Effector CD4-positive, alpha-beta T cell (primary cell): ENCODE data around the gene ITPRIP.

Source experiments
- DNase-seq: peaks from one replicate; pipeline ENCODE4 v3.0.0-alpha.2; 2020

The ITPRIP gene

DNA sequence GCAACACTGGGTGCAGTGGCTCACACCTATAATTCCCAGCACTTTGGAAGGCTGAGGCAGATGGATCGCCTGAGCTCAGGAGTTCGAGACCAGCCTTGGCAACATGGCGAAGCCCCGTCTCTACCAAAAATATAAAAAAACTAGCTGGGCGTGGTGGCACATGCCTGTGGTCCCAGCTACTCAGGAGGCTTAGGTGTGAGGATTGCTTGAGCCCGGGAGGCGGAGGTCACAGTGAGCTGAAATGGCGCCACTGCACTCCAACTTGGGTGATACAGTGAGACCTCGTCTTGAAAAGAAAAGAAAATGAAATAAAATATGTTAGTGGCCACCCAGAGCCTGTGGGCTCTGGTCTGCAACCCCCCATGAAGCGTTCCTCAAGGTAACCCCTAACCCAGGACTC is 13.3 kb downstream of the ITPRIP start:
- DNase-seq = no peak

DNA sequence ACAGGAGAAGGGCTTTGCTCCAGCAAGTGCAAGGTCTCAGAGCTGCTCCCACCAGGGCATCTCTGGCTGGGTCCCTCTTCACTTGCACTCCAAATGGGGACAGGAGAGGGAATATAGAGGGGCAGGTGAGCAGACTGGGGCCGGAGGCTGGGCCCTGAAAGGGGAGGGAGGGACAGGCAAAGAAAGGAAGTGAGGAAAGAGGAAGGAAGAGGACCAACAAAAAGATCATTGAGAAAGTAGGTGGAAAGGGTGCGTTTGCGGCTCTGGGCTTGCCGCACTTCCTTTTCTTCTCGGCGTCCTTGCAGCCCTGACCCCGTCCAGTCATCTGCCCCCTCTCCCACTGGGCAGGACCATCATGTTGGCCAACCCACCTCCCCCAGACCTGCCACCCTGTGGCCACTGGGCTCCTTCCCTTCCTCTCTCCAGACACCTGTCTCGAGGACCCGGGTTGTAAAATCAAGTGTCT is 14.0 kb downstream of the ITPRIP start:
- no peak for DNase-seq

DNA sequence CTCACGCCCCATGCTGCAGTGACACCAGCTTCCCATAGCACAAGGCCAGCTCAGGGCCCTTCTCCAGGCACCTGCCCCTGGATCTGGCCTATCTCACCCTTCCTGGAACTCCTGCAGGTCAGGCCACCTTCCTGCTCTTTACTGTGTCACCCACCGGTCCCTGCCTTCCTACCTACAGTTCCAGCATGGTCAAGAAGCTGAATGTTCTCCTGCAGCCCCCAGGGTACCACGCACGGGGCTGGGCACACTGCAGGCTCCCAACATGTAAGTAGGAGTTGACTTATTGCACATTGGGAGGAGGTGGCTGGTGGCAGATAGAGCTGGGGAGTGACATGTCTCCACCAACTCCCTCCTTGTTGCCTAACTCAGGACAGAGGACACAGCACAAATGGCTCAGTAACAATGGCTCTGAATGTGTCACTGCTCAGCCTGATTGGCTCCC is 14.5 kb downstream of the ITPRIP start:
- no peak for DNase-seq

DNA sequence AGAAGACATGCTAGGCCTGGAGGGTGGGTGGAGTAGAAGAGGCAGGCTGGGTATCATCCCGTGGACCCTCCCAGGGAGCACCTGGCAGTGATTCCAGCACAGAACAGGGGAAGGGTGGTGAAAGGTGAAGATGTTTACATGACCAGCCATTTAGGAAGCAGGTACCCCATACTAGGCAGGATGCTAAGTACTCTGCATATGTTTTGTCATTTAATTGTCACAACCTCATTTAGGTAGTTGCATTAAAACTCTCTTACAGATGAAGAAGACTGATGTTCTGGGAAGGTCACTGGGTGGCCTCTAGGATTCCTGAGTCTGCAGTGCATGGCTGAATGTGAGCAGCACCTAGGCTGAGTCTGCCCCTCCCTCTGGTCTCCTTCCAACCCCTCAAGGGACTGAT is 15.2 kb downstream of the ITPRIP start:
- no peak for DNase-seq

DNA sequence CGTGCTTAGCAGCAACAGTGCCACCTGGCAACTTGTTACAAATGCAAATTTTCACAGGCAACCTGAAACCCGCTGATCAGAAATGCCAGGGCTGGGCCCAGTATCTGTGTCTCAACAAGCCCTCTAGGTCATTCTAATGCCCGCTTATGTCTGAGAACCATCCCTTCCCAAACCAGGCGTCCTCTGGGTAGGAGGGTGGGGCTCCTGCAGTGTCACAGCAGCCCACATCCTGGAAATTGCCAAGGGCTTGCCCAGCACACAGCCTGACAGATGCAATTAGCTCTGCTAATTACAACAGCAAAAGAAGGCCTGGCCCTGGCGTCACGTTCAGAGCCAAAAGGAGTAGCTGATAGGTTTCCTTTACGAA is 15.9 kb downstream of the ITPRIP start:
- no peak for DNase-seq

DNA sequence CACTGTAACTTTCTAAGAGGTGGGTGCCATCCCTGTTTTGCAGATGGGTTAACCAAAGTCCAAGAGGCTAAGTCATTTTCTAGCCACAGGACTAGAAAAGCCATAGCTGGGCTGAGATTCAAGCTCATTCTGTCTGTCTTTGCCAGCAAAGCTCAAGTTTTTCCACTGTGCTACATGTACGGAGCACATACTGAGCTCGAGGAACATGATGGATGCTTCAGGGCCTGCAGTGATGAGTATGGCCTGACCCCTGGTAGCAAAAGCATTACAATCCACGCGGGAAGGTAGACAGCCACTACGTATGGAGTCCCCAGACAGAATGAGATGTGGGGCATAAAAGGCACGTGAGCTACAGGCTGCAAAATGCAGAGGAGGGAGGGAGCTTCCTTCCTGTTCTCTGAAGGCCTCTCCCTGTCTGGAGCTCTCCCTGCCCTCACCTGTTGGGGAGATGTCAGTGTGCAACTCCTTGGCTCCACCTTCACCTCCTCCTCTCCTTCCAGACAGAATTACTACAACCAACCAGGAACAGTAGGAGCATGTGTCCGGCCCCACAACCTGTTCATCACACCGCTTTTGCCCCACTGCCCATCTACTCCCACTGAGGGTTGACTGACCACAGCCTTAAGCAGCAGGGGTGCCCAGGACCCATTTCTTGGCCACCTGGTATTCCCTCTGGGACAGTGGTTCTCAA is 16.4 kb downstream of the ITPRIP start:
- DNase-seq = no peak

DNA sequence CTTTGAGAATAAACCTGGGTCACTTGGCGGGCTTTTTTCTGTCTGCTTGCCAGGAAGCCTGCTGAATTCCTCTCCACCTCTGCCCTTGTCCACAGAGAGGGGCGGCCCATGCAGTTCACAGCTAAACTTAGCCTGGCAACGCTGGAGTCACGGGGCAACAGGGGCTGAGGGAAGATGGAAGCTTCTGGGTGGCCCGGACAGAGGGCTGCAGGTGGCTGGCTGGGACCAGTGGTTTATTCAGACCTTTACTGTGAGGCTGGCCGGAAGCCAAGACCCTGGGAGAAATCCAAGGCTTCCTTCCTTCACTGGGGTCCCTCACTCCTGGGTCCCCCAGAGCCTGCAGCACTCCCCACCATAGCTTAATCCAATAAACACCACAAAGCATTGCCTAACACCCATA is 17.0 kb downstream of the ITPRIP start:
- no peak for DNase-seq

DNA sequence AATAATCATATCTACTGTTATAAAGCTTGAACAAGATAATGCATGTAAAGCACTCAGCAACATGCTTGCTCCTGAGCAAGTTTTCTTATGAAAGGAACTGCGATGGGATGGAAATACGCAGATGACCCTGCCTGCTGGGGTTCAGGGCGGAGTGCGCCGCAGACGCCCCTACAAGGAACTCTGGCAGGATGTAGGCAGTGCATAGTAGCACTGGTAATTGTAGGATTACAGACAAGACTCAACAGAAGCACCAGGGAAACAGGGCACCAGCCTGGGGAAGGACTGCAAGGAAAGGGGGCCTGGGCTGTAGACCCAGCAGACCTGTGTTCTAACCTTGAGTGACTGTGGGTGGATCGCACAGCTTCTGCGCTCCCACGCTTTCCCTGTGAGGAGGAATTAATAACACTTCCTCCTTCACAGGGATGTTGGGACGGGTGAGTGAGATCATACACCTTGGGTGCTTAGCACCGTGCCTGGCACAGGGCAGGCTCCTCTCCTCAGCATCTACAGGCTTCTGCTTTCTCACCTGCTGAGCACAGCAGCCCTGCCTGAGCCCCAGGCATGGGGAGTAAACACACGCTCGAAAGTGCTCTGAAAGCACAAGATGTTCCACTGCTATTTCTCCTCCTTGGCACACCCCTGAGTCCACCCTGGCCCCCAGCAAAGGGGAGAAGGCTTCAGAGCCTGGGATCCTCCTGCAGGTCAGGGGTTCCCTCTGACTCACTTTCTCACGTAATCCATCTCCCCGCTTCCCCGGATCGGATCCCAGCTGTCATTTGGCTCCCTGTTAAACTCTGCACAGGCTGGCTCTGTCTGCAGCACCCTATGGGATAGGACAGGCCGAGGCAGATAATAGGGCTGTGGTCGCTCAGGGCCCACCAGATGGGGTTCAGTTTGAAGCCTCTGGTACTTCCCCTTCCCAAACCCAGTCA is 19.2 kb downstream of the ITPRIP start:
- no peak for DNase-seq

DNA sequence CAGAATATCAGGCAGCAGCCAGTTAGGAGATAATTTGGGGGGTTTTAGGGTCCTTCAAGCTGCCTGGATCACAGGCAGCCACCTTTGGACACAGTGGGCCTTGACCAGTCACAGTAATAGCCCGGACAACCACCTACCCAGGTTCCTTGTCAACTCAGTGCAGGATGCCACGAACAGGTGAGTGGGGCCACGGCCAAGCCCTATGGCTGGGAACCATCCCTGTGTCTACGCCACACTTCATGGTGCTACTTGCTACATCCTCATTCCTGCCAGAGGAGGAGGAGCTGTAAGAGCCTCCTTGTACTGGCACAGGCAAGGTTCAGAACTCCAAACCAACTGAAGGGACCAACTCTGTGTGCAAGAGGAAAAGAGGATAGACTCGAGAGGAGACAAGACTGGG is 19.9 kb downstream of the ITPRIP start:
- DNase-seq = no peak

DNA sequence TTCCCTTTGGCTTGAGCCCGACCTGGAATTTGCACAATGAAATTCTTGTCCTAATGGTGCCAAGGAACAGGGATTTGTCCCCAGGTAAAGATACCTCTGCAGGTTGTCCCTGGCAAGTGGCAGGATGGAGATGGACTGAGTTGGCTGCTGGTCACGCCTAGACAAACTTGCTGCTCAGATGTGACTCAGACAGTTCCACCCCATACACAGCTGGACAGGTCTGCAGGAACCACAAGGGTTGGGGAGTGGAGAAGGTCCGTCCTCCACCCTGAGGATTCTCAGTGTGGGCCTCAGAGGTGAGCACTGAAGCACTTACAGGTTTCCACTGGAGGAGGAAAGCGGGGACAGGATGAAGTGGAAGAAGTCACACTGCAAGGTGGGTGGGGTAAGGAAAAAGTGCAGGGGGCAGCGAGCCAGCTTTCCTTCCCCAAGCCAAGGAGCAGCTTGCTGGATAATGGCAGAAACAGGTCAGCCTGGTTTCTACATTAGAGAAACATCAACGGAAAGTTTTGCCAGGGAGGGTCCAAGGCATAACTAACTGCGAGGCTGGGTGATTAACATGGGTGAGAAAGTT is 20.5 kb downstream of the ITPRIP start:
- no peak for DNase-seq

DNA sequence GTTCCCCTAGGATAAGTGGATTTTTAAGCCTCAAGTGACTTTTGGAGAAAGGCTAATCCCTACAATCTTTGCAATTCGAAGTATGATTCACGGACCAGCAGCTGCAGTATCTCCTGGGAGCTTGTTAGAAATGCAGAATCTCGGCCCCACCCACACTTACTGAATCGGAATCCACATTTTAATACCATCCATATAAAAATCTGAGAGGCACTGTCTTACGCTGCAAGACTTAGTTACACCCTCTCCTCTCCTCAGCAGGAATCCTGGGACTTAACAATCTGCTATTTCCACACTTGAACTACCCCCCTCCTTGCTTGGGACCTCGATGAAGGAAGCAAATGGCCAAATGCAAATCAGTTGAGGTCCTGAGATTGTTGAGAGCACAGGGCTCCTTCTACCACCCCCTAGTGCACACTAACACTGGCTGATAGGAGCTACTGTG is 21.0 kb downstream of the ITPRIP start:
- DNase-seq = no peak

DNA sequence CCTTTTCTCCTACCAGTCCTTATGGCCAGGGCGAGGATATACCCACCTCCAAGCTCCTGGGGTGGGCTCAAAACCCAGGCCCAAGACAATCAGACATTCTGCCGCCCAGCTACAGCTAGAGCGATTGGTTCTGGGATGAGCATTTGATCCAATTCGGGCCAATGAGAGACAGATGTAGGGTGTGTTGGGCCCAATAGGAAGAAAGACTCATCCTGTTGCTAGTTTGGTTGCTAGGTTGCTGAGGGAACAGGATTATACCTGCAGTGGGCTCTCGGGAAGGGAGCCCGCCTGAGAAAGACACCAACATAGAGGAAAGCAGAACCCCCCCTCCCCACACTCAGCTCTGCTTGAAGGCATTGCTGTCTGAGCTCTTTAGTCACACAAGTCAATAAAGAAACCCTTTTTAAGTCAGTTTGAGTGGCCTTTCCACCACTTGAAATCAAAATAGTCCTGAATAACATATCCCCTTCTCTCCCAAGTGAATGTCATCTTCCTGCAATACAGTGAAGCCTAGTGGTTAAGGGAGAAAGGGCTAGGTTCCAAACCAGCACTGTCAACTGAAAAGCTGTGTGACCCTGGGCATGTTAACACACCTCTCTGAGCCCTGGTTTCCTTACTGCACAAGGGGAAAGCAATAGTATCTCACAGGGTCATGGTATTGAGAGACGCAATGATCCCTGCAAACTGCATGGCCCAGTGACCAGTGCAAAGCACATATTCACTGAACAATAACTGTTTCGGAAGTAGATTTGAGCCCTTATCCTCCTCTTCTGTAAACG is 21.8 kb downstream of the ITPRIP start:
- DNase-seq = no peak

DNA sequence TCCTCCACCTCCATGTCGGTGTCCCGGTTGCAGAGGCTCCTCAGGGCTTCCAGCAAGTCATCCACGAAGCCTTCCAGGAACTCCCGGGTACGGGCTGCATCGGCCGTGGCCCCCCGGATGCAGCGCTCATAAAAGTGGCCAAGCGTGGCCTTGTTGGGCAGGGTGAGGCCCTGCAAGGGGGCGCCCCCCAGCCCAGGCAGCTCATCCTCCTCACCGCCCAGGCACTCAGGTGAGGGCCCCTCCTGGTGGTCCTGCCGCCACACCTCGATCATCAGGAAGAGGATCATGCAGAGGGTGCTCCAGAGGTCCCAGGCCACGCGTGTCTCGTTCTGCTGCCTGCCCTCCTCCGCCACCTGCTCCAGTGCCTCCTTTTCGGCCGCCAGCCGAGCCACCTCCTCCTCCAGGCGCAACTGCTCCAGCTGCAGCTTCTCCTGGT is 22.8 kb downstream of the ITPRIP start:
- no peak for DNase-seq

DNA sequence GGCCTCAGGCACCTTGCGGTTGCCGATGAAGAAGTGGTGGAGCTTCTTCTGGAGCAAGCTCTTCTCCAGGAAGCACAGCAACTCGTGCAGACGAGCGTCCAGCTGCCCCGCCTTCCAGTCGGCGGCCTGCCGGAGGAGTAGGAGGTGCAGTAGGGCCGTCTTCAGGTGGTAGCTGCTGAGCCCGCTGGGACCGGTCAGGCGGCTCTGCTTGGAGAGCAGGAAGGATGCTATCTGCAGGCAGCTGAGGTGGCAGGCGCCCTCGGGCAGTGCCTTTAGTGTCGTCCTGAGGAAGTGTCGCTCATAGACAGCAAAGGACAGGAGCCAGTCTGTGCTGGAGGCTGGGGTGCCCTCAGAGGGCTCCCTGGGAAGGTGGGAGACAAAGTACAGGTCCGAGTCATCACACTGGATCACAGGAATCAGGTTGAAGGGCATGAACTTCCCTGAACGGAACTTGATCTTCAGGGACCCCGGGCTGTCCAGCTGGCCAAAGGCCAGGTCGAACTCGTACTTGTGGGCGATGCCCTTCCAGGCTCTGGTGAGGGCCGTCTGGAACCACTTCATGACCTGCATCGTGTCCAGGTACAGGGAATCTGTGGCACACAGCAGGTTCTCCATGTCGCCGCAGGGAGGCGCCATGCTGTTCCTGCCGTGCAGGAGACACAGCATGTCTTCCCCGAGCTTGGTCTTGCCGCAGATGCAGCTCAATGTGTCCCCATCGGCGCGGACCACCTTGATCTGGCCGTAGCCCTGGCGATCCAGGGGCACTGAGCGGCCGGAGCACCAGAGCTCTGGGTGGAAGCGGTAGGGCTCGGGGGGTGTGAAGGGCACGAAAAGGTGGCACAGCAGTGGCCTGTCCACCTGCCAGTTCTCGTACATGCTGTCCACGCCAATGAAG is 23.4 kb downstream of the ITPRIP start:
- no peak for DNase-seq

DNA sequence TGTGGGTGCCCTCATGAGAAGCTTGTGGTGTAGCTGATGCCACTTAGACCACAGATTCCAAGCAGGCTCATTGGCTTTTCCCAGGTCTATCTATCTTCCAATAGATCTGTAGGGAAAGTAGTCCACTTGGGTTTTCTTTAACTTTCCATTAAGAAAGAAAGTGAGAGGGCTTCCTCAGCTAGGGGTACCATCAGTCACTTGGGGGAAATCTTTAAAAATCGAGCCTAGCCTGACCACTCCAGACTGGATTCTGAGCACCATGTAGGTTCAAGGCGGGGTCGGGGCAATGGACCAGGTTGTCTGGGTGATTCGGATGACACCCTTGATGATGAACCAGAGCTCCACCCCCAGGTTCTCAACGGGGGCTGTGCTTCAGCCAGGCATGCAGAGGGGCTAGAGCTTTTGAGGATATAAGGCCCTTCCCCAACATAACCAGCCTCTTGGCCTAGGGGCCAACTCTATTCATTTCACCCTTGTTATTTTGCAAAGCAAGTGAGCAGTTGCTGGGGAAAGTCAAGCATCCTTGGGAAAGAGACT is 27.0 kb downstream of the ITPRIP start:
- DNase-seq = no peak

DNA sequence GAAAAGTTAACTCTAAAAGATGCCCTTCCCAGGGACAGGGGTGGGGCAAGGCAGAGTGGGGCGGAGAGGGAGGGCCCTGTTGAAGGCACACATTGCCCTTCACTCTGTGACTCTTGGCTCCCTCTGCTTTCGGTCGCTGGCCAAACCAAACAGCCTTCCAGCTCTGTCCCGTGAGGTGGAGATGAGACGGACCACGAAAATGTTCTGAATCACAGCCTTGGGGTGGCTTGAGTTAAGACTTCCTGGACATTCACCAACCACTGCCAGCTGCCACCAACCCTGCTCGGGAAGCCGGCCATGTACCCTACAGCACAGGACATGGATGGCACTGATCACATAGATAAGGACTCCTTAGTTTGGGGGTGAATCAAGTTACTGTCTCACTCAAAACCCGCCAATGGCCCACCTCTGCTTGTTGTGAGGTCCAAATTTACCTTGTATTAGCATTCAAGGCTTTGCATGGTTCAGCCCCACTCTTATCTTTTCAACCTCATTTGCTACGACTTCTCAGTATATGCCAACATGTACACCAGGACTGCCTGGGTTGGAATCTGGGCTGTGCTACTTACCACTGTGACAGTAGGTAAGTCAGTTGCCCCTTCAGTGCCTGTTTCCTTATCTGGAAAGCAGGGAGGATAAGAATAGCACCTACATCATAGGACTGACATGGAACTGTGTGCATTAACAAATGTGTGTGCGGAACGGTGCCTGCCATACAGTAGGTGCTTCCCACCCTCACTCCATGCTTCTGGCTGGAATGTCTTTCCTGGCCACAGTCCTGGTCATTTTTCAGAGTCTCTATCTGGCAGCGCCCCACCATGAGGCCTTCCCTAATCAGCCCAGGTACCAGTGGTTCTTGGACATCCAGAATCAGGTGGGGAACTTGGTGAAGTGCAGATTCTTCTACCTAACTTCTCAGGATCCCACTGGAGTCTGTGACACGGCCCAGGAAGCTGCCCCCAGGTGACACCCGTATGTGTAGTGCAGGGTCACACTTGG is 28.0 kb downstream of the ITPRIP start:
- DNase-seq = no peak

DNA sequence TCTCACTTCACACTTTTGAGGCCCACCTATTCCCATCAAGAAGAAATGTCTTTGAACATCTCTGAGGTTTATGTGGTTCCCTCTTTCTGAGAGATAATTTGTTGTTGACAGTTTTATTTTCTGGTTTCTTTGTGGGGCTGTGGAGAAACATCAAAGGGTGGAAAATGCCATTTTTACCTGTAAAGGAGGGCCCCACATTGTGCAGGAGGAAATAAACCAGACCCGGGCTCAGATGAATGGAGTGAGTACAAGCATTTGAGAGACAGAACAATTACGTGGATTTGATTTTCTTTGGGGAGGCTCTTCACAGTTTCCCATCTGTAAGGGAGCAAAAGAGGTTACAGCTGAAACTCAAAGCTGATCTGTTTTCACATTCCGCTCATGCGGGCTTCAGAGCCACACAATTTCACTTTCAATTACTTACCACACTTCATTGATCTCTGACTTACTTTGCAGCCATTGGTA is 29.8 kb downstream of the ITPRIP start:
- no peak for DNase-seq

DNA sequence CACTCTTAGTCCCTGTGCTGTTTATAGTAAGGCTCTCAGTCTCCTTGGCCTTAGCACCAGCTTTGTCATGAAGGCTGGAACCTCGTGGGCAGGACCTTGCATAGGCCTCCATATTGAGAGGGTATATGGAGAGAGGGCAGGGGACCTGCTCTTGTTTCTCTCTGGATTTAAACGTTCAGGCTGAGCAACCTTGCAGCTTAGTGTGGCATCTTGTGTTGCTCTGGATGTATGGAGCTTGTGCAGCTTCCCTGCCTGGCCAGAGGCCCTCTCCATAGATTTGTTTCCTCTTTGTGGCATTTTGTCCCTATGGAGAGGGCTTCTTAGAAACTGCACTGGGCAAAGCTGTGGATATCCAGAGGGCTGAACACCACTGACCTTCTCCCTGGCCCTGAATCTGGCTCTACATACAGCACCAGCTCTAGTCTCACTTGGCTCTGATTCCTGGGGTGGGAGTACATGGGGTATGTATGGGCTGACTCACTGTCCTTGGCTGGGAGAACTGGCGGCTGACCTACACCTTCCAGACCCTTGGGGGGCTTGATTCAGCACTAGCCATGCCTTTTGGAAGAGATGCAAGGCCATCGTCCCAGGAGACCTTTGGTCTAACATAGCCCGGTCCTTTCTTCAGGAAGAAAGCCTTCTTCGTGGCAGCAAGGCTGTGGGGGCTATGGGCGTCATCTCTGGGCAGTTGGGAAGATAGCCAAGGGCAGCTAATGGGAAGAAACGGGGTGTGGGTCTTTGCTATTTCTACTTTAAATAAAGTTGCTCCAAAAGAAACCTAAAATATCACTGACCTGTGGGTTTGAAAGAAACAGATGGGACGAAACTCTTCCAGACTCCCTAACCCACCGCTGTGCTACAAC is 30.5 kb downstream of the ITPRIP start:
- no peak for DNase-seq

DNA sequence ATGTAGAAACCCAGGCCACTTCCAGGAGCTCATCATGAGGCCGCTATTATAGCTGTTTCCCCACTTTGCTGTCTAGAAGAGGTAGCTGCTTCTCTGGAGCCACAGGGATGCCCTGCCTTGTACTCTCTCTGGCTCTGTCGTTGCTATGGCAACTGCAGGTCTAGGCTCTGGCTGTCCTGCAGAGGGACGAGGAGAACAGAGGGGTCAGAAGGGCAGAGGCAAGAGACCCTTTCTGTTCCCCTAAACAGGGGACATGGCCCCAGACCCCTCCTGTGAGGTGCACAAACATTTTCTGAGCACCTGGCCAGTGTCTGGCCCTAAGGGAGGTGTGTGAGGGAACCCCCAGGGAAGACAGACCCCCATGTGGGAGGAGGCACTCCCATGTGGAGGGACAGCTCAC is 31.4 kb downstream of the ITPRIP start:
- DNase-seq = no peak
